HG03521 (cell line): ENCODE measurements around the gene RPS10.

Experiments
- ATAC-seq: cut with Tn5 transposase; IDR thresholded peaks from one replicate; pipeline ENCODE4 v1.9.1; 2021; ENCODE audit warnings: mild to moderate bottlenecking, moderate library complexity; ENCODE audit not compliant: unreplicated experiment

The RPS10 gene

DNA sequence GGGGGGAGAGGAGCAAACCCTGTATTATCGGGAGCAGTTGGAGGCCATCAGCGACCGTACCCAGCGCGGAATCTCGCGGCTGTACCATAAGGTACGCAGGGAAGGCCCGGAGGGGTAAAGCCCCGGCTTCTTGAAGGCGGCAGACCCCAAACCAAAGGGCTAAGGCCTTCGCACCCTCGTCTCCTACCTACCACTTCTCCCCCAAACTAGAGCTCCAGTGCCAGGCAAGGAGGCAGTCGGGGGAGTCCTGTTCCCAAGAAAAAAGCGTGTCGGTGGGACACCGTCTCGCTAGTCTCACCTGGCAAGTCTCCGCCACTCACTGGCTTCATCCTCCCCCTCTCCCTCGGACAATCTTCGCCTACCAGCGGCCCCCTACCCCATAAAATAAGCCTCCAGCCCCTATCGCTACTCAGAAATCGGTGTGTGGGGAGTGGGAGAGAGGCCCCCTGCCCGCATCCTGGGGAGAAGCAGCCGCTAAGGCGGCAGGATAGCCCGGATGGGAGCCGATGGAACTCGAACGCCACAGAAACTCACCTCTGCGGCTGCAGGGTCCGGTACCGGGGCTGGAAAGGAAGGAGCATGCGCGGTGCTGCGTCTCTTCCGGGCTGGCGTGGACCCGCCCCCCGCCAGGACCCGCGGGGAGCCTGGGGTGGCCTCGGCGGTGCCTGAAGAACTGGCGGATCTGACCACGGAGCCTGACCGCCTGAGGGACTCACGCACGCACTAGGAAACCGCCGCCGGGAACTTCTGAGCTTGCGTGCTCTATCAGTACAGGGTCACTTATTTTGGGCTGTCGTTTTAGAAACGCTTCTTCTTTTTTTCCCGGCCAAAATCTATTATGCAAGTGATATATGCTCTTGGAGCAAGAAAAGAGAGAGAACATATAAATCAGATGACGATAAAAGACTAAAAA, at the start of gene RPS10:
TSS of gene RPS10 (minus strand) at position 572 of the 913 bp plus-strand sequence. CDS start 848 bp downstream, outside the sequence.
- ATAC-seq, result peak; percentile 89

GRCh38 chr6:34475238-34475682, 49.4 kb upstream of the RPS10 start:
- ATAC-seq, result no peak

DNA sequence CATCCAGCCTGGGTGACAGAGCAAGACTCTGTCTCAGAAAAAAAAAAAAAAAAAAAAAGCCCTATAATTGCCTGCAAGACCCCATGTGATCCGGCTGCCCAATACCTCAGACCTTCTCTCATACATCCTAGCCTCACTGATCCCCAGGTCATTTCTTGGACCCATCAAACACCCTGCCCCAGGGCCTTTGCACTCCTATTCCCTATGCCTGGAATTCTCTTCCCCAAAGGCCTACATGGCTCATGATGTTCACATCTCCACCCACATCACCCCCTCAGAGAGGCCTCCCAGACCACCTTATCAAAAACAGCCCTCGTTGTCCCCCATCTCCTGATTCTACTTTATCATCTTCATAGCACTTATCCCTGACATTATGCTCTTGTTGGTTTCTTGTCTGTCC, 48.9 kb upstream of the RPS10 start:
- no peak for ATAC-seq

DNA sequence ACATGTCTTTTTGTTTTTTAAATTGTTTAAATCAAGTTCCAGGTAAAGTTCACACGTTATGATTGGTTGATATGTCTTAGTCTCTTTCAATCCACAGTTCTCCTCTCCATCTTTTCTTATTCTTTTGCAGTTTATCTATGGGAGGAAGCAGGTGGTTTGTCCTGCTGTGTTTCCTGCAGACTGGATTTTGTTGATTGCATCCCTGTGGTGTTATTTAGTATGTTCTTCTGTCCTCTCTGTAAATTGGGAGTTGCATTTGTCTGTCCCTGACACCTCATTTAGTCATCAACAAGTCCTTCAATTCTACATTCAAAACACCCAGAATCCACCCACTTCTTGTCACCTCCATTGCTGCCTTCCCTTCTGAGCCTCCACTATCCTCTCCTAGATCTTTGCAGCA, 48.1 kb upstream of the RPS10 start:
- ATAC-seq, result no peak

- no peak for ATAC-seq
Measured at GRCh38 chr6:34472425-34472824, 46.6 kb upstream of the RPS10 start.

- no peak for ATAC-seq
Measured at GRCh38 chr6:34469499-34469898, 43.6 kb upstream of the RPS10 start.

- ATAC-seq, result no peak
Measured at GRCh38 chr6:34468378-34468892, 42.6 kb upstream of the RPS10 start.

DNA sequence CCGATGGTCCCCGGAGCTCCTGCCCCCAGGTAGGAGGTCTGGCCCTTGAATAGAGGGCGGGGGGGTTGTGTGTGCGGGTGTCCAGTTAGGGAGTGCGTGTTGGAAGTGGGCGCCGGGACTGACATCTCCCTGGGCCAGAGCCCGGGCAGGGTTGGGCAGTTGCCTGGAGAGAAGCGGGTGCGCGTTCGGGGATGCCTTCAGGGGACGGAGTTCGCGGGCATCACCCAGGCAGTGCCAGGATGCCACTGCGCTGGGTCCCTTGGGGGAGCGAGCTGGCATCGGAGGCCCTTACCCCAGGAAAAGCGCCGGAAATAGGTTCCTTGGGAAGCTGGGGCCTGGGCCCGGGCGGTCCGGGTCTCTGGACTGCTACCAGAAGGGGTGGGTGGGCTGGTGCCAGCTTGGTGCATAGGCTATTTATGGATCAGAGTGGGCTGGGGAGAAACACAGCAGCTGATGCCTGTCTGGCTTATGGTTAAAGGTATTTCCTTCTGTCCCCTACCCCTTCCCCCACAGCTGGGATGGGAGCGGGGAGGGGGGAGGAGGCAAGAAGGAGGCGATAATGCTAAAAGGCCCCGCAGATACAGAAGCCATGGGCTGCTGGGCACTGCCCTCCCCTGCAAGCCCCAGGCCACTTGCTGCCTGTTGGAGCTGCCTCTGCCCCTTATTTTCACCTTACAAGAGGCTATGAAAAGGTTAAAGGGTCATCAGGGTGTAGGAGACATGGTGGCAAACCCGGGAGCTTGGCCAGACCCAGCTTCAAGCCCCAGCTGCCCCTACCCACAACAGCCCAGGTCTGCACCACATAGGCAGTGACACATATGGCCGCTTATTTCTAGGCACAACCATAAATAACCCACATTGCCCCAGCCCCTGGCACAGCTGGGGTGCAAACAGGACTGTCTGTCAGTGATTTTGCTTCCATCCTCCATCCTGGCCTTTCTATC, 40.6 kb upstream of the RPS10 start:
- no peak for ATAC-seq

DNA sequence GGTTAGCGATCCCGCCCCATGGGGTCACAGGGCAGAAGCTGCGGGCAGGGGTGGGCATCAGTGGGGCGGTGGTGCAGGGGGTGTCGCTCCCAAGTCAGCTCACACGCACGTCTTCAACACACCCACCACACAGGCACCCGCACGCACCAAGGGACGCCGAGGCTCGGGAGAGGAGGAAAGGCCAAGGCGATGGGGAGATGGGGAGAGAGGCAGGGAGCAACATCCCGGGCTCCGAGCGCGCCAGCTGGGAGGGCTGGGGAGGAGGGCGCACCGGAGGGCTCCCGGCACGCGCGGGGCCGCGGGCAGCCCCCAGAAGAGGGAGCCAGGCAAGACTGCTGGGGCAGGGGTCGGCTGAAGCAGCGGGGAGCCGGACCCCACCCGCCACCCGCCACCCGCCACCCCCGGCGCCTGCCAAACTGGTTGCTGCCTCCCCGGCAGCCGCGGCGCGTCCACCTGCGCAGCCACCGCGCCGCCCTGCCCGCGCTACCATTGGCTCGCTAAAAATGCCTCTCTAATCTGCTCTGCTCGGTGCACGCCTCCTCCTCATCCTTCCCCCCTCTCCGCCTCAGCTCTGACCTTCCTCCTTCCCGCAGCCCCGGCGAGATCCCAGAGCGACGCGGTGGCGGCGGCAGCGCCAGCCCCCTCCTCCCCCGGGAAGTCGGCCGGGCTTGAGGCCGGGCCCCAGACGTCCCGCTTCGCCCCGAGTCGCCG, 39.8 kb upstream of the RPS10 start, which contains the start of gene PACSIN1:
TSS of gene PACSIN1 (plus strand) at position 546 of the 711 bp plus-strand sequence. CDS start 60,230 bp downstream, outside the sequence.
- ATAC-seq, result no peak

DNA sequence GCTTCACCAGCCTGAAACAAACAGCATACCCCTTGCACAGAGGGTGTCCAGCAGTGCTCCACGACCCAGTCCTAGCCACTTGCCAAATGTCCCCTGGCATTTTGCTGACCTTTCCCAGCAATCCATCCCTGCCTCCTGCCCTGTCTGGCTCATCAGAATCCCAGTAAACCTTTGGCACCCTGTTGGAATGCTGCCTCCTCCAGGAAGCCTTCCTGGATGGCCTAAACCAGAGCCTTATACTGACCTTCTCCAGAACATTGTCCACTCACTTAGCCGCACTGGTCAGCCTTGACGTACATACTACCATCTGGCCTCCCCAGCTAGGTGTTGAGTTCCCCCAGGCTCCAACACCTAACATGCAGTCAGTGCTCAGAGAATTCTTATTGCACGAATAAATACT, 38.0 kb upstream of the RPS10 start:
- ATAC-seq, result no peak

DNA sequence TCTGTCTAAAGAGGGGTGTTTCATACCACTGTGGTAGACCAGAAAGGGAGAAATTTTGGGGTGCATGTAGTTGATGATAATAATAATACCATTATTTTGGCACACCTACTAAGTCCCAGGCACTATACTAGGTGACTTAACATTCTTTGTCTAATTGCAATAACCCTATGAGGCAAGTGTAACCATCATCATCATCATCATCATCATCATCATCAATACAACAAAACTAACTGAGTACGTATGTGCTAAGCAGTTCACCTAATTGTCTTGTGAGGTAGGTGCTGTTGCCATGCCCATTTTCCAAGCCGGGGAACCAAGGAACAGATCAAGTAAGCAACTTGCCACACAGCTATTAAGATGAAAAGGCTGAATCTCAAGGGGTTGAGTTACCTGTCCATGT, 37.4 kb upstream of the RPS10 start:
- ATAC-seq, result no peak

DNA sequence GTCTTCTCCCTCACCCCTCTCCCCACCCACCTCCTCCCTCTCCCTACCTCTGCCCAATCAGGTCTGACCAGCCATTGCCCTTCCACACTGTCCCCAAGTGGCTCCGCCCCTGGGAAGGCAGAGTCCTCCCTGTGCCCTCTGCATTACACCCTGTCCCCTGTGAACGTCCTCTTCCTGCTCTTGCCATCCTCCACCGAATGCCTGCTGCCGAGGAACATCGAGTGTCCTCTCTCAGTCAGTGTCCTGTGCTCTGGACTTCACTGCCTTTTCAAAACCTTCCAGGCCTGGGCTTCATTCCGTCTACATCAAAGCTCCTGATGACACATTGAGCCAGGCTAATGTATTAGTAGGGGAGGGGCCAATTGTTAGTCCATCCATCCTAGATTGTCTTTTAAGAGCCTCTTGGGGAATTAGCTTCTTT, 36.7 kb upstream of the RPS10 start:
- no peak for ATAC-seq

DNA sequence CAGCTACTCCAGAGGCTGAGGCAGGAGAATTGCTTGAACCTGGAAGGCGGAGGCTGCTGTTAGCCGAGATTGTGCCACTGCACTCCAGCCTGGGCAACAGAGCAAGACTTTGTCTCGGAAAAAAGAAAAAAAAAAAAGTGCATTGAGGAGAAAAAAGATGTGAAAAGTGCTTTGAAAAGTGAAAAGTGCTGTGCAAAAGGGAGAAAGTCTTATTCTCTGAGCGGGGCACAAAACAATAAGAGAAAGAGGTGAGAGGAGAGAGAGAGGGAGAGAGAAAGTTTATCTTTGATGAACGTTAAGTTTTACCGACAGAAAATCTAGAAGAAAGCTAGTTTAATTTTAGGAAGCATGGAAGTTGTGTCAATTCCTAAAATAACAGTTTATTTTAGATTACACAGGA, 36.1 kb upstream of the RPS10 start:
- no peak for ATAC-seq

GRCh38 chr6:34460796-34461507, 35.1 kb upstream of the RPS10 start:
- ATAC-seq, result no peak

- ATAC-seq, result no peak
Measured at GRCh38 chr6:34459899-34460593, 34.2 kb upstream of the RPS10 start.

- no peak for ATAC-seq
Measured at GRCh38 chr6:34457742-34458735, 32.2 kb upstream of the RPS10 start.

DNA sequence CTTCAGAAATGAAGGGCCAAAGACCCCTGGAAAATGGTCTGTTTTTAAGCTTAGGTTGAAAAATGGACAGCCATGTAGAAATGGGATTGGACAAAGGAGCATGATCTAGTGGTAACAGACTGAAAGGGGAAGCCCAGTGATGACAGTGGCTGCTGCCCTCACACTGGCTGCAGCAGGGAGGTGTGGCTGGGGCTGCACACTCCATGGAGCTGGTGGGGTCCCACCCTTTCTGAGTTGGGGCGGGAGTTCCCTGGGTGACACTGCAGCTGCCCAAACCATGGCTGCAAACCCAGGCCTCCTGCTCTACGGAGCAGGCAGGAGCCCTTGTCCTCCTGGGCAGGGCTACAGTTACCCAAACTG, 31.5 kb upstream of the RPS10 start:
- ATAC-seq, result no peak

GRCh38 chr6:34455831-34456230, 30.0 kb upstream of the RPS10 start:
- ATAC-seq, result no peak
